GM23338 (cell line): ENCODE data around the gene ILDR2. TPM values are rescaled to one million over a fixed set of nuclear protein-coding genes. Genes with fewer than 3 reads are reported as not detected.

Experiments
- ATAC-seq: fragments of 200-7000 bp; cut with Tn5 transposase; 3 replicates; pipeline ENCODE4 v1.9.1; 2020
- DNase-seq: peaks from one replicate; pipeline ENCODE4 v3.0.0-alpha.2; 2015; ENCODE audit warnings: low spot score
- H2AFZ ChIP-seq: fragments of 200-600 bp; sonication (generic); 2 replicates; pipeline ENCODE4 v1.8.0; 2016; ENCODE audit warnings: antibody characterized with exemption, mild to moderate bottlenecking, moderate library complexity
- H3F3A ChIP-seq: fragments of 200-600 bp; sonication (generic); replicated peaks from 2 replicates; pipeline ENCODE4 v1.8.0; 2017; ENCODE audit warnings: antibody characterized with exemption, mixed run types, low read depth
- H3K27ac ChIP-seq: fragments of 200-600 bp; sonication (generic); 2 replicates; pipeline ENCODE4 v1.6.1; 2016; ENCODE audit warnings: low read depth
- H3K27me3 ChIP-seq: fragments of 200-600 bp; sonication (generic); 2 replicates; pipeline ENCODE4 v1.8.0; 2016; ENCODE audit warnings: mild to moderate bottlenecking, mixed run types, moderate library complexity; ENCODE audit not compliant: insufficient read depth
- H3K36me3 ChIP-seq: fragments of 200-600 bp; sonication (generic); 2 replicates; pipeline ENCODE4 v1.8.0; 2016; ENCODE audit warnings: mild to moderate bottlenecking; ENCODE audit not compliant: insufficient read depth
- H3K4me1 ChIP-seq: fragments of 200-600 bp; sonication (generic); 2 replicates; pipeline ENCODE4 v1.8.0; 2016; ENCODE audit warnings: mild to moderate bottlenecking, moderate library complexity; ENCODE audit not compliant: insufficient read depth
- H3K4me2 ChIP-seq: fragments of 200-600 bp; sonication (generic); 2 replicates; pipeline ENCODE4 v1.7.1; 2017; ENCODE audit warnings: mixed run types
- H3K4me3 ChIP-seq: fragments of 200-600 bp; sonication (generic); 2 replicates; pipeline ENCODE4 v1.6.1; 2016; ENCODE audit warnings: mixed run types
- H3K79me2 ChIP-seq: fragments of 200-600 bp; sonication (generic); replicated peaks from 2 replicates; pipeline ENCODE4 v1.8.0; 2017; ENCODE audit warnings: mild to moderate bottlenecking; ENCODE audit not compliant: insufficient read depth
- H3K9me2 ChIP-seq: fragments of 200-600 bp; sonication (generic); 2 replicates; pipeline ENCODE4 v1.8.0; 2017; ENCODE audit not compliant: insufficient read depth
- H4K20me1 ChIP-seq: fragments of 200-600 bp; sonication (generic); replicated peaks from 2 replicates; pipeline ENCODE4 v1.8.0; 2017; ENCODE audit warnings: mild to moderate bottlenecking; ENCODE audit not compliant: insufficient read depth
- H3K27ac Mint-ChIP-seq: 2 replicates; pipeline ENCODE4 v1.8.0; 2020; ENCODE audit warnings: inconsistent platforms, mild to moderate bottlenecking, moderate library complexity, mixed read lengths
- H3K27me3 Mint-ChIP-seq: 3 replicates; pipeline ENCODE4 v1.8.0; 2022; ENCODE audit warnings: low read depth, mild to moderate bottlenecking, moderate library complexity, mixed read lengths, inconsistent platforms; ENCODE audit not compliant: insufficient read depth, poor library complexity
- H3K36me3 Mint-ChIP-seq: 3 replicates; pipeline ENCODE4 v1.8.0; 2021; ENCODE audit warnings: low read depth, mild to moderate bottlenecking, inconsistent platforms, moderate library complexity, mixed read lengths
- H3K4me1 Mint-ChIP-seq: 3 replicates; pipeline ENCODE4 v1.8.0; 2020; ENCODE audit warnings: mild to moderate bottlenecking, inconsistent platforms, mixed read lengths
- H3K4me3 Mint-ChIP-seq: 3 replicates; pipeline ENCODE4 v1.8.0; 2021; ENCODE audit warnings: moderate library complexity, mild to moderate bottlenecking, inconsistent platforms, mixed read lengths
- H3K9me3 Mint-ChIP-seq: 3 replicates; pipeline ENCODE4 v1.8.0; 2020; ENCODE audit warnings: moderate library complexity, mild to moderate bottlenecking, inconsistent platforms, mixed read lengths
- CTCF ChIP-seq, 2 experiments: fragments of 200-600 bp in 1 of 2; sonication (generic) in 1 of 2; conservative IDR thresholded peaks; 2 replicates each; pipeline versions ENCODE4 v1.5.1 to v1.6.1; 2016 to 2017; ENCODE audit warnings: antibody characterized with exemption in 2 of 2, low read depth in 2 of 2, mild to moderate bottlenecking in 2 of 2, moderate library complexity in 1 of 2
- ETS1 ChIP-seq: IDR thresholded peaks from 2 replicates; pipeline ENCODE4 v1.6.1; 2016; ENCODE audit warnings: antibody characterized with exemption
- EZH2phosphoT487 ChIP-seq: fragments of 200-600 bp; sonication (generic); IDR thresholded peaks from one replicate; pipeline ENCODE4 v1.8.1; 2018; ENCODE audit warnings: antibody characterized with exemption; ENCODE audit not compliant: unreplicated experiment
- POLR2AphosphoS5 ChIP-seq: IDR thresholded peaks from 2 replicates; pipeline ENCODE4 v1.6.1; 2016; ENCODE audit warnings: antibody characterized with exemption, low read depth
- STAT1 ChIP-seq: IDR thresholded peaks from one replicate; pipeline ENCODE4 v1.6.1; 2016; ENCODE audit warnings: antibody characterized with exemption; ENCODE audit not compliant: unreplicated experiment
- ZNF114 ChIP-seq: fragments of 250-450 bp; sonication (Bioruptor Pico); IDR thresholded peaks from 2 replicates; pipeline ENCODE4 v1.5.0; 2020; ENCODE audit warnings: mild to moderate bottlenecking, moderate library complexity
- ZNF331 ChIP-seq: fragments of 250-450 bp; sonication (Bioruptor Pico); IDR thresholded peaks from 2 replicates; pipeline ENCODE4 v1.5.0; 2020; ENCODE audit warnings: low read depth, mild to moderate bottlenecking, moderate library complexity
- ZNF462 ChIP-seq: fragments of 250-450 bp; sonication (Bioruptor Pico); IDR thresholded peaks from 2 replicates; pipeline ENCODE4 v1.5.0; 2020; ENCODE audit warnings: mild to moderate bottlenecking, moderate library complexity
- polyA plus RNA-seq: library from polyadenylated mRNA; unstranded; fragments of >200 nt; fragmentation: Nextera tagmentation; extraction: Ambion mirVana; gene quantifications from 2 replicates; pipeline ENCODE4 v1.2.1, GENCODE V29; 2016
- total RNA-seq: library from RNA; depleted of rRNA; stranded (reverse); fragments of >200 nt; shearing (Covaris generic); gene quantifications from 2 replicates; pipeline ENCODE4 v1.2.3, GENCODE V29; 2014

Gene ILDR2
- total and polyA plus RNA-seq, 2 experiments from 2014 or later, result 0.27 to 2.4 TPM

GRCh38 chr1:166910396-166910994, 64.8 kb downstream of the ILDR2 start:
- 0 out of 2 replicates have a peak, but pooled peaks cover 3% of the 10 kb centered on the region for H3K36me3 ChIP-seq
- no peaks in the 10 kb centered on the region for H3F3A ChIP-seq
- no peaks in the 10 kb centered on the region for H3K9me2 ChIP-seq
- DNase-seq (peak; percentile 89), ATAC-seq (peak; percentile 97)
- peaks cover 22% of the 10 kb centered on the region for H3K9me3 Mint-ChIP-seq
- no peak for TF ChIP-seq EZH2phosphoT487
- TF ChIP-seq CTCF (conservative IDR thresholded peaks at IDR 0.05; ENCODE audit: low read depth in 2 of 2), result peak; percentile 90 to 98
- no peaks in the 10 kb centered on the region for H3K4me1 Mint-ChIP-seq
- H3K4me3 ChIP-seq, result no peak overlapping the region
- no peak overlapping the region for H3K4me2 ChIP-seq
- H3K4me3 Mint-ChIP-seq, result no peak overlapping the region
- H3K36me3 Mint-ChIP-seq, result peaks cover 22% of the 10 kb centered on the region; the same call in 2 of the 3 replicates
- no peaks in the 10 kb centered on the region for H4K20me1 ChIP-seq
- no peaks in the 10 kb centered on the region for H3K4me1 ChIP-seq
- no peaks in the 10 kb centered on the region for H3K27me3 ChIP-seq
- H2AFZ ChIP-seq, result no peak overlapping the region
- peak overlapping the region; percentile 62 for H3K27ac Mint-ChIP-seq
- H3K79me2 ChIP-seq, result no peaks in the 10 kb centered on the region
- peaks cover 3% of the 10 kb centered on the region for H3K27me3 Mint-ChIP-seq
- no peak overlapping the region for H3K27ac ChIP-seq

GRCh38 chr1:166908942-166909341, 66.4 kb downstream of the ILDR2 start:
- H3K4me3 ChIP-seq, result no peak overlapping the region
- no peak for DNase-seq
- 0 out of 2 replicates have a peak, but pooled peaks cover 3% of the 10 kb centered on the region for H3K36me3 ChIP-seq
- no peak overlapping the region for H2AFZ ChIP-seq
- H3K4me1 ChIP-seq, result no peaks in the 10 kb centered on the region
- Mint-ChIP-seq H3K27ac (no peak overlapping the region), H3K9me3 (peaks cover 22% of the 10 kb centered on the region), H3K4me3 (no peak overlapping the region), H3K36me3 (peaks cover 22% of the 10 kb centered on the region; the same call in 2 of the 3 replicates), H3K27me3 (peaks cover 3% of the 10 kb centered on the region), H3K4me1 (no peaks in the 10 kb centered on the region)
- no peaks in the 10 kb centered on the region for H3F3A ChIP-seq
- H4K20me1 ChIP-seq, result no peaks in the 10 kb centered on the region
- H3K27ac ChIP-seq, result no peak overlapping the region
- no peaks in the 10 kb centered on the region for H3K27me3 ChIP-seq
- no peak for ATAC-seq
- H3K4me2 ChIP-seq, result no peak overlapping the region
- H3K79me2 ChIP-seq, result no peaks in the 10 kb centered on the region
- H3K9me2 ChIP-seq, result no peaks in the 10 kb centered on the region
- no peak for TF ChIP-seq ZNF114 (CRISPR knock-in tag)
- no peak for TF ChIP-seq ZNF331
- TF ChIP-seq ETS1, result no peak
- no peak for TF ChIP-seq POLR2AphosphoS5
- TF ChIP-seq EZH2phosphoT487, result no peak
- TF ChIP-seq ZNF462 (CRISPR knock-in tag), result no peak
- TF ChIP-seq STAT1, result no peak
